Measurements from ENCODE around the gene KXD1.
"Not testable (repeated sequence)": the region's sequence is repeated elsewhere in the genome, so short reads cannot be mapped to it uniquely, and the experiment has no call there.

KXD1 gene

DNA sequence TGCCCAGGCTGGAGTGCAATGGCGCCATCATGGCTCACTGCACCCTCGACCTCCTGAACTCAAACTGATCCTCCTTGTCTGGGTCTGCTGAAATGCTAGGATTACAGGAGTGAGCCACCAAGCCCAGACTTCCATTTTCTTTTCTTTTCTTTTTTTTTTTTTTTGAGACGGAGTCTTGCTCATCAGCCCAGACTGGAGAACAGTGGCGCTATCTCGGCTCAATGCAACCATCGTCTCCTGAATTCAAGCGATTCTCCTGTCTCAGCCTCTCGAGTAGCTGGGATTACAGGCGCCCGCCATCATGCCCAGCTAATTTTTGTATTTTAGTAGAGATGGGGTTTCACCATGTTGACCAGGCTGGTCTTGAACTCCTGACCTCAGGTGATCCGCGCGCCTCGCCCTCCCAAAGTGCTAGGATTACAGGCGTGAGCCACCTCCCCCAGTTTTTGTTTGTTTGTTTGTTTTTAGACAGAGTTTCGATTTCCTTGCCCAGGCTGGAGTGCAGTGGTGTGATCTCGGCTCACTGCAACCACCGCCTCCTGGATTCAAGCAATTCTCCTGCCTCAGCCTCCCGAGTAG lies 34.7 kb upstream of the KXD1 start:
- H3K4me3 Mint-ChIP-seq = peak overlapping the region; percentile 81
- not testable (repeated sequence) for H3K9me3 Mint-ChIP-seq

DNA sequence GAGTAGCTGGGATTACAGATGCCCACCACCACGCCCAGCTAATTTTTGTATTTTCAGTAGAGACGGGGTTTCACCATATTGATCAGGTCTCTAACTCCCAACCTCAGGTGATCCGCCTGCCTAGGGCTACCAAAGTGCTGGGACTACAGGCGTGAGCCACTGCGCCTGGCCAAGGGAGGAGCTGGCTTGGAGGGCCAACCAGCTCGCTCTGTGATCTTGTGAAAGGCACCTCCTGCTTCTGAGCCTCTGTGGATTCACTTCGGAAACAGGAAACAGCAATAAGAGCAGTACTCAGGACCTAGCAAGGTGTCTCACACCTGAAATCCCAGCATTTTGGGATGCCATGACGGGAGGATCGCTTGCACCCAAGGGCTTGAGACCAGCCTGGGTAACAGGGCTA lies 33.8 kb upstream of the KXD1 start:
- H3K27ac Mint-ChIP-seq = no peak overlapping the region
- H3K4me1 Mint-ChIP-seq = peaks cover 15% of the 10 kb centered on the region
- no peaks in the 10 kb centered on the region for H3K9me3 Mint-ChIP-seq
- no peaks in the 10 kb centered on the region for H3K36me3 Mint-ChIP-seq (ENCODE audit: low read depth)
- no peak overlapping the region for H3K4me3 Mint-ChIP-seq
- H3K27me3 Mint-ChIP-seq = no peaks in the 10 kb centered on the region
- DNase-seq (no peak), ATAC-seq (no peak)

More for the DNA sequence above, 34.7 kb upstream of the KXD1 start:
- DNase-seq; H3K36me3 Mint-ChIP-seq (ENCODE audit: low read depth); ATAC-seq; H3K27me3 Mint-ChIP-seq: not testable (repeated sequence)
- H3K4me1 Mint-ChIP-seq = peaks cover 17% of the 10 kb centered on the region
- peak overlapping the region; percentile 90 for H3K27ac Mint-ChIP-seq

DNA sequence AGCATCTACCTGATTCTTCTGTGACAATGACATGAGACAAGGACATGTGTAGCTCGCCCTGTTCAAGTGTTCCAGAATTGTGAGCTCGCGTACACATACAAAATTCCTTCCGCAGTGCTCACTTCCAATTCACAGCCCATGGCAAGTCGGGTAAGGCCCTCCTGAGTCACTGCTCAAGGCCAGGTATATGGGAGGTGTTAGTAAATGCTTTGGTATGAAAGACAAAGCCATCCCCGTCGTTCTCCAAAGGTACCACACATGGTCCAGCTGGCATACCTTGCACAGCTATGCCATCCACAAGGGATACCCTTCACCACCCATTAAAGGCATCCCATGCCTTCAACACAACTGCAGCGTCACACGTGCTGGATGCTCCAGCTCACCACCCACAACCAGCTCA lies 31.4 kb upstream of the KXD1 start:
- H3K4me1 Mint-ChIP-seq = peaks cover 4% of the 10 kb centered on the region
- no peak overlapping the region for H3K4me3 Mint-ChIP-seq
- no peak overlapping the region for H3K27ac Mint-ChIP-seq
- DNase-seq (no peak), ATAC-seq (no peak)
- H3K27me3 Mint-ChIP-seq = no peaks in the 10 kb centered on the region
- H3K36me3 Mint-ChIP-seq (ENCODE audit: low read depth) = peaks cover 2% of the 10 kb centered on the region
- H3K9me3 Mint-ChIP-seq = no peaks in the 10 kb centered on the region

DNA sequence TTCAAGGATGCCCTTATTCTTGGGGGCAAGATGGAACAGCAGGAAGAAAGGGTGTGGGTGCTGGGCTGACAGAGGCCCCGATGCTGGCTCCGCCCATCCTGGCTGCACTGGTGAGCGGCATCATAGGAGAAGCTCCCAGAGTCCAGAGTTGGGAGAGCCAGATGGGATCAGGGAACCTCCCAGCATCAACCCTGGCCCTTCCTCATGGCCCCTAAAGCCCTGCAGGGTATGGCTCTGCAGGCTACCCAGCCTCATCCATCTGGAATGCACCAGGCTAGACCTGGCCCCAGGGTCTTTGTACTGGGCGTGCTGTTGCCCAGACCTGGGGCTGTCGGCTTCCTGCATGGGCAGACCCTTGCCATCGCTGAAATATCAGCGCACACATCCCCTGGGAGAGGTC lies 27.9 kb upstream of the KXD1 start:
- H3K27ac Mint-ChIP-seq = no peak overlapping the region
- no peak overlapping the region for H3K4me3 Mint-ChIP-seq
- ATAC-seq (no peak), DNase-seq (no peak)
- no peaks in the 10 kb centered on the region for H3K27me3 Mint-ChIP-seq
- H3K9me3 Mint-ChIP-seq = no peaks in the 10 kb centered on the region
- no peaks in the 10 kb centered on the region for H3K4me1 Mint-ChIP-seq
- H3K36me3 Mint-ChIP-seq (ENCODE audit: low read depth) = peaks cover 7% of the 10 kb centered on the region

DNA sequence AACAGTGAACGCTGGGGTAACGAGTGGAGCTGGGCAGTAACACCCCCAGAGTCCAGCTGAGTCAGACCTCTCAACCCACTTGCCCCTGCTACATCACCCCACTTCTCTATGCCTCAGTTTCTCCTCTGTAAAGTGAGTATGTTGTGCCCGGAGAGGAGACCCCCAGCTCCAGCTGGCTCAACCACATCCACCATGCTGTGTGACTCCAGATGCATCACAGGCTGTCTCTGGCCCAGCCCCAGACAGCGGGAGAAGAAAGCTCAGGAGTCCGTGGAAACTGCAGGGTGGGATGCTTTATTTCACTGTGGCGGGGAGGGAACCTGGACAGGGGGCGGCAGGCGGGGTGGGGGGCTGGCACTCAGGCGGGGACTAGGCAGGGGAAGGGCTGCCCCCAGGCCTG lies 26.2 kb upstream of the KXD1 start:
- Mint-ChIP-seq H3K4me1 (no peaks in the 10 kb centered on the region), H3K9me3 (no peaks in the 10 kb centered on the region), H3K36me3 (ENCODE audit: low read depth) (peaks cover 8% of the 10 kb centered on the region), H3K4me3 (no peak overlapping the region), H3K27ac (no peak overlapping the region), H3K27me3 (no peaks in the 10 kb centered on the region)
- DNase-seq (no peak), ATAC-seq (no peak)

DNA sequence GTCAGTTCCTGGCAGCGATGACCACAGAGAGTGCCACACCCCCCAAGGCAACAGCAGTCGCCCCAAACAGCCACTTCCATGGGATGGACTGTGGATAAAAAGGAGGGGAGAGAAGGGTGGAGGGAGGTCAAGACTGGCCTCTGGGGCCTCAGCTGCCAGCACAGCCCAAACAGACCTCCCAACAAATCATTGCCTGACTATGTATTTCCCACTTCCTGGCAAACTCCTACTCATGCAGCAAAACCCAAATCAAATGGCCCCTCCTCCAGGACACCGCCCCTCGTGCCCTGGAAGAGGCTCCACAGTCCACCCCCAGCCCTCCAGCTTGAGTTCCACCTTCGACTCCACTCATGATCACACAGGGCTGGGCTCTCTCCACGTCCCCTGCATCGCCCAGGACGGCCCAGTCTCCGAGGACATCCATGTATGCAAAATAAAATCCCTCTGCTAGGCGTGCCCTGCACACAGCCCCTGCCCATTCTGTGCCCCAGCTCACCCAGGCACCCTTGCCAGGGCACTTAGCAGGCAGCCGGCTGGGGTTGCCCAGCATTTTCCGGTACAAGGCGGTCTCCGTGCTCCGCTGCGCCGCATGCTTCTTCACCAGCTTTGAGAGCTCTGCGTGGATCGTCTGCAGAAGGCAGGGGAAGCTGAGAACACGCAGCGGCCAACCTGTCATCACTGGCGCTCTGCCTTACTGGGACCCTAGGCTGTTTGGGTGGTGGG lies 25.3 kb upstream of the KXD1 start:
- Mint-ChIP-seq H3K4me3 (no peak overlapping the region), H3K4me1 (no peaks in the 10 kb centered on the region), H3K36me3 (ENCODE audit: low read depth) (peaks cover 11% of the 10 kb centered on the region), H3K9me3 (no peaks in the 10 kb centered on the region), H3K27ac (no peak overlapping the region), H3K27me3 (no peaks in the 10 kb centered on the region)
- DNase-seq (no peak), ATAC-seq (no peak)

DNA sequence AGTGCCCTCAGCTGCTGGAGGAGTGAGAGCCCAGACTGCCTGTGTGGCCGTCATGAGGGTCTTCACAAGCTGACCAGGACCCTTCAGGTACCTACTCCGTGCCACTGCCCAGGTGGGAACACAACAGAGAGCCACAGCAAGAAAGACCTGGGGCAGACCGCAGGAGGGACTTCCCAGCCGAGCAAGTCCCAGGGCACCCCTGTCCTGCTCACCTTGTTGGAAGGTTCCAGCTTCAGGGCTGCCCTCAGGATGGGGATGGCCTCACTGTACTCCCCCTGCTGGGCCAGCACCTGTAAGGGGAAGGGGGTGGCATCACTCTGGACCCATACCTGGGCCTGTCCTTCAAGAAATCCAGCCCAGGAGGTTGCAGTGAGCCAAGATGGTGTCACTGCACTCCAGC lies 24.6 kb upstream of the KXD1 start:
- no peak for ATAC-seq
- DNase-seq = no peak
- no peak overlapping the region for H3K4me3 Mint-ChIP-seq
- peaks cover 13% of the 10 kb centered on the region for H3K36me3 Mint-ChIP-seq (ENCODE audit: low read depth)
- H3K27me3 Mint-ChIP-seq = no peaks in the 10 kb centered on the region
- H3K9me3 Mint-ChIP-seq = no peaks in the 10 kb centered on the region
- no peak overlapping the region for H3K27ac Mint-ChIP-seq
- no peaks in the 10 kb centered on the region for H3K4me1 Mint-ChIP-seq

DNA sequence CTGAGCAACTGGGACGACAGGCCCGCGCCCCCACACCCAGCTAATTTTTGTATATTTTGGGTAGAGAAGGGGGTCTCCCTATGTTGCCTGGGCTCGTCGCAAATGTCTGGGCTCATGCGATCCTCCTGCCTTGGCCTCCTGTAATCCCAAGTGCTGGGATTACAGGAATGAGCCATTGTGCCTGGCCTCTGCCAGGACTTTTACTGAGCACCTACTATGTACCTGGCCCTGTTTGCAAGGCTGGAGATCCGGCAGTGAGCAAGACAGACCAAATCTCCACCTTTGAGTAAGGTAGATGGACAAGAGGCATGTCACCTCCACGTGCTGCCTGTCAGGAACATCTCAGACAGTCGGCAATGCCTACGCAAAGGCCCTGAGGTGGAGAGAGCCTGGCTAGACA lies 21.2 kb upstream of the KXD1 start:
- DNase-seq = no peak
- ATAC-seq = no peak
- no peak overlapping the region for H3K27ac Mint-ChIP-seq
- H3K27me3 Mint-ChIP-seq = no peaks in the 10 kb centered on the region
- peaks cover 8% of the 10 kb centered on the region for H3K4me1 Mint-ChIP-seq
- no peak overlapping the region for H3K4me3 Mint-ChIP-seq
- H3K36me3 Mint-ChIP-seq (ENCODE audit: low read depth) = peaks cover 18% of the 10 kb centered on the region
- H3K9me3 Mint-ChIP-seq = no peaks in the 10 kb centered on the region

DNA sequence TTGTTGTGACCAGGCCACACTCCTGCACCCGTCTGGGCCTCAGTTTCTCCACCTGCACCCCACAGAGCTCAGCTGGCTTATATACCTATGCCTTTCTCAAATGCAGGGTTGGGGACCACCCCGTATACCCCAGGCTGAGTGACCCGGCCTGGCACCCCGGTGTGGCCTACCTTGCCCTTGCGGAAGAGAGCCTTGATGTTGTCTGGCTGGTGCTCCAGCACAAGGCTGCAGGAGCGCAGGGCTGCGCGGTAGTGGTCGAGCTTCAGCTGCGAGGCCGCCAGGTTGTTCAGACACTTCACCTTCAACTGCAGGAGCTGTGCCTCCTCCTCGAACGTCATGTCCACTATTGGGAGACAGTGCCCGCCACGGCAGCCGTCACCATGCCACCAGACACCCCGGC lies 20.2 kb upstream of the KXD1 start:
- H3K27ac Mint-ChIP-seq = no peak overlapping the region
- H3K4me3 Mint-ChIP-seq = no peak overlapping the region
- ATAC-seq = no peak
- no peaks in the 10 kb centered on the region for H3K27me3 Mint-ChIP-seq
- DNase-seq = no peak
- no peaks in the 10 kb centered on the region for H3K9me3 Mint-ChIP-seq
- peaks cover 16% of the 10 kb centered on the region for H3K36me3 Mint-ChIP-seq (ENCODE audit: low read depth)
- peaks cover 15% of the 10 kb centered on the region for H3K4me1 Mint-ChIP-seq

DNA sequence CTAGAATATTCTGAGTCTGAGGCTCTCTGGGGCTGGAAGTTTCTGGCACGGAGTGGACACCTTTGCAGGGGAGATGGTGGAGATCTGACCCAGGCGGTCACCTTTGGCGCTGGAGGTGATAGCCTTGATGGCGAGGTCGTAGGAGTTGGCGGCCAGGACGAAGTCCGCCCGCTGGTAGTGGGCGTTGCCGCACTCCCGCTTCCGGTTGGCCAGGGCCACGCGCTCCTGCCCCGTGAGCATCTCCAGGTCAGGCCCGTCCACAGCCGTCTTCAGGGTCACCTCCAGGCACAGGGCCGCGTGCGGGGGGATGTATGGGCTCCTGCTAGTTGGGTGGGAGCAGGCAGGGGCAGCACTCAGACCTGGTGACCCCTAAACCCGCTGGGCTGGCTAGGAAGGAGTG lies 19.6 kb upstream of the KXD1 start:
- H3K9me3 Mint-ChIP-seq = no peaks in the 10 kb centered on the region
- H3K27ac Mint-ChIP-seq = no peak overlapping the region
- H3K4me3 Mint-ChIP-seq = no peak overlapping the region
- H3K27me3 Mint-ChIP-seq = no peaks in the 10 kb centered on the region
- ATAC-seq (no peak), DNase-seq (no peak)
- peaks cover 17% of the 10 kb centered on the region for H3K4me1 Mint-ChIP-seq
- peaks cover 16% of the 10 kb centered on the region for H3K36me3 Mint-ChIP-seq (ENCODE audit: low read depth)

DNA sequence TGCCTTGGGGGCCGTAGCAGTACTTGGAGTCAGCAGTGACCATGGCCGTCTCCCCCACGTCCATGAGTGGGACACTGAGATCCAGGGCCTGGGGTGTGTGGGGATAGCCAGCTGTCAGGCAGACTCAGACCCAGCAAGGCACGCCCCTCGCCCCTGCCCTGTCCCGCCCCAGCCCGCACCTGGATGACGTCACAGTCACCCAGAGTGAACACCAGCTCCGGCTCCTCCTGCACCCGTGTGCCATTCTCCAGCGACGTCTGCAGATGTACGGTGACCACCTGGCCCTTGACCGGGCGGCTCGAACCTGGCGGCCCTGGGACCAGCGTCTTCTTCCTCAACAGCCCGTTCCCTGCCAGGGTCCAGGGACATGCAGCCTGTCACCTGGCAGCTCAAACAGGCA lies 18.3 kb upstream of the KXD1 start:
- H3K9me3 Mint-ChIP-seq = no peaks in the 10 kb centered on the region
- H3K4me3 Mint-ChIP-seq = no peak overlapping the region
- H3K27ac Mint-ChIP-seq = no peak overlapping the region

DNA sequence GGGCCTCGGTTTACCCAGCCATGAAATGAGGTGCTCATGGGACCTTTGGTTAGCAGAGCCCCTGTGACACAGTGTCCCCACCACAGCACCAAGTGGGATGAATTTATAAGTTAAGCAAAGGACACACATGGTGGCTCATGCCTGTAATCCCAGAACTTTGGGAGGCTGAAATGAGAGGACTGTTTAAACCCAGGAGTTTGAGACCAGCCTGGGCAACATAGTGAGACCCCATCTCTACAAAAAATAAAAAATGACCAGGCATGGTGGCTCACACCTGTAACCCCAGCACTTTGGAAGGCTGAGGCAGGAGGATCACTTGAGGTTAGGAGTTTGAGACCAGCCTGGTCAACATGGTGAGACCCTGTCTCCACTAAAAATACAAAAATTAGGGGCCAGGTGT lies 17.5 kb upstream of the KXD1 start:
- DNase-seq, ATAC-seq, H3K27ac Mint-ChIP-seq, H3K4me3 Mint-ChIP-seq, H3K27me3 Mint-ChIP-seq, H3K9me3 Mint-ChIP-seq: not testable (repeated sequence)
- peaks cover 14% of the 10 kb centered on the region for H3K36me3 Mint-ChIP-seq (ENCODE audit: low read depth)
- H3K4me1 Mint-ChIP-seq = peaks cover 24% of the 10 kb centered on the region

More for the DNA sequence above, 18.3 kb upstream of the KXD1 start:
- DNase-seq = no peak
- ATAC-seq = no peak
- H3K27me3 Mint-ChIP-seq = no peaks in the 10 kb centered on the region
- peaks cover 14% of the 10 kb centered on the region for H3K36me3 Mint-ChIP-seq (ENCODE audit: low read depth)
- H3K4me1 Mint-ChIP-seq = peaks cover 24% of the 10 kb centered on the region

DNA sequence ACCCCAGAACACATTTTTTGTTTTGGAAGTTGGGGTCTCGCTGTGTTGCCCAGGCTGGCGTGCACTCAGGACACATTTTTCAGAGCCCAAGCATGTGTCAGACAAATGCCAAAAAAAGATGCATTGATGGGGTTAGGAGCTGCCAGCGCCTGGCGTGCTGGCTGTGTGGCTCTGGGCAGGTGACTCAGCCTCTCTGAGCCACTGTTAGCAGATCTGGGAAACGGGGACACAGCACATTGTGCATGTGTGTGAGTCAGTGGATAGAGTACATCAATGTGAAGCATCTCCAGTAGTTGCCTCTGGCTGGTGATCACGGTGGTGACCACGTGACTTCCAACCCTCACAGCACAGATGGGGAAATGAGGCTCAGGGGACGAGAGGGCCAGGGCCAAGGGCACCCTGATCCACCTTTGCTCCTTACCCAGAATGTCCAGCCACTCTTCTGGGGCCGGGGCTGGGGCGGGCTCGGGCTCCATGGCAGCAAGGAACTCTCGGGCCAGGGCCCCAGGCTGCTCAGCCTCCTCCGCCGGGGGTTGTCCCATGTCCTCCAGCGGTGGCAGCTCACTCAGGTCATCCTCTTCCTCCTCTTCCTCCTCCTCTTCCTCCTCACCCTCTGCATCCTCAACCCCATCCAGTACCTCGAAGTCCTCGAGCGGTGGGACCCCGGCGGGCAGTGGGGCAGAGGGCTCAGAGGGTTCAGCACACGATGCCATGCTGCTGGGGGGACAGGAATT lies 16.2 kb upstream of the KXD1 start:
- H3K9me3 Mint-ChIP-seq = no peaks in the 10 kb centered on the region
- H3K4me1 Mint-ChIP-seq = peaks cover 24% of the 10 kb centered on the region
- peak overlapping the region; percentile 31 for H3K27ac Mint-ChIP-seq
- no peak for DNase-seq
- H3K36me3 Mint-ChIP-seq (ENCODE audit: low read depth) = peaks cover 13% of the 10 kb centered on the region
- peak overlapping the region; percentile 42 for H3K4me3 Mint-ChIP-seq
- H3K27me3 Mint-ChIP-seq = no peaks in the 10 kb centered on the region
- peak; percentile 47 for ATAC-seq

DNA sequence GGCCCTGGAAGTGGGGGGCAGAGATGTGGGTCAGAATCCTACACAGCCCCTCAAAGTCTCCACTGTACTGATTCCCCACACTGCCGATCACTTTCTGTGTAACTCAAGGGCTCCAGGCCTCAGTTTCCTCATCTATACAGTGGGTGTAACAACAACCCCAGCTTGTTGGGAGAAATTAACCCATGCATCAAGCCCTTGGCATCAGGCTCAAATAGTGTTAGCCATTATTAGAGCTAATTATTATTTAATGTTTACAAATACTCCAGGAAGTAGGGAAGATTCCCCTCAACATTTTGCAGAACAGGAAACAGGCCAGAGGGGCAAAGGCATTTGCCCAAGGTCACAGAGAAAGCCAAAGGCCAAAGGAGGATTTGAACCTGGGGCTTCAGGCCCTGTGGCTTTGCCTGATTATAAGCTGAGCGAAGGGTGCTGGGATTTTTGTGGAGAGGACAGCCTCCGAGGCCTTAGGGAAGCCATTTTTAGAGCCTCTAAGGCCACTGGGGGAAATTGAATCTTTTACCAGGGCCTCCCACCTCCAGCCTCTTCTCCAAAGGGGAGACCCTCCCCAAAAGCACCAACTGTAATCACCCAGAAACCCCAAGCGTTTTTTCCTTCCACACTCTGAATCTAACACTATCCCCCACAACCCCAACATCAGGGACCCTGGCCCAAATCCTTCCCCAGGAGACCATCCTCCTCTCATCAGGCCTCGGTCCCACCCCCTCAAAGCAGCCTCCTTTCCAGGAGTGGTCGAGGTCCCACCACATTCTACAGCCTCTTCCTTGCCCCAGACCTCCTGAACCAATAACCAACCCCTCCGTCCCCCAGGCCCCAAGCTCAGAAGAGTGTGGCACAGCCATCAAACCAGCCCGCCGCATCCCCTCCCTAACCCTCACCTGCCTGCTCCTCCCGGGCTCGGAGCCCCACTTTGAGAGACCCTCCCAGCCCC lies 15.4 kb upstream of the KXD1 start:
- Mint-ChIP-seq H3K27ac (peak overlapping the region; percentile 86), H3K36me3 (ENCODE audit: low read depth) (peaks cover 9% of the 10 kb centered on the region), H3K9me3 (no peaks in the 10 kb centered on the region), H3K27me3 (no peaks in the 10 kb centered on the region), H3K4me1 (peaks cover 24% of the 10 kb centered on the region), H3K4me3 (peak overlapping the region; percentile 84)
- no peak for ATAC-seq
- peak; percentile 38 for DNase-seq

Data from activated naive CD8-positive, alpha-beta T cell treated with anti-CD3 and anti-CD28 coated beads, Interleukin-2, amount 50 U/mL, for 24 hours (primary cell).